AG10803 (cell line): Measurements from ENCODE around the gene LCN1.

Source experiments
- DNase-seq: peaks from one replicate; pipeline ENCODE4 v3.0.0; 2010; ENCODE audit warnings: low read depth
- H3K4me3 ChIP-seq: 2 replicates; pipeline ENCODE4 v1.5.1; 2011; ENCODE audit warnings: mild to moderate bottlenecking, low read length, control low read depth
- CTCF ChIP-seq: conservative IDR thresholded peaks from 2 replicates; pipeline ENCODE4 v1.5.1; 2011; ENCODE audit warnings: mild to moderate bottlenecking, low read length, control low read depth, inconsistent platforms

LCN1 gene

GRCh38 chr9:135559606-135560005 lies 38.4 kb downstream of the LCN1 start:
- TF ChIP-seq CTCF: no peak
- DNase-seq: no peak
- no peak overlapping the region for H3K4me3 ChIP-seq

- no peak for TF ChIP-seq CTCF
- H3K4me3 ChIP-seq: no peak within 1 kb of the TSS
- no peak for DNase-seq
Observed at GRCh38 chr9:135561391-135562234, 40.4 kb downstream of the LCN1 start, which contains the start of gene PAEP. PAEP (plus strand) TSS chr9:135561756.

GRCh38 chr9:135562235-135562745 lies 41.0 kb downstream of the LCN1 start:
- no peak overlapping the region for H3K4me3 ChIP-seq
- TF ChIP-seq CTCF: no peak
- no peak for DNase-seq

- no peak for DNase-seq
- H3K4me3 ChIP-seq: no peak overlapping the region
- no peak for TF ChIP-seq CTCF
Observed at GRCh38 chr9:135563039-135563476, 41.8 kb downstream of the LCN1 start.

GRCh38 chr9:135563858-135564257 lies 42.6 kb downstream of the LCN1 start:
- no peak for DNase-seq
- no peak overlapping the region for H3K4me3 ChIP-seq
- no peak for TF ChIP-seq CTCF

- no peak for TF ChIP-seq CTCF
- H3K4me3 ChIP-seq: no peak overlapping the region
- no peak for DNase-seq
Observed at GRCh38 chr9:135565141-135565628, 43.9 kb downstream of the LCN1 start.

- no peak overlapping the region for H3K4me3 ChIP-seq
- no peak for TF ChIP-seq CTCF
- DNase-seq: no peak
Observed at GRCh38 chr9:135565636-135566035, 44.4 kb downstream of the LCN1 start.
